OCI-LY7 (cell line): ENCODE results near the gene PRKRA. TPM values are rescaled to one million over a fixed set of nuclear protein-coding genes. Genes with fewer than 3 reads are reported as not detected.

Source experiments
- BruUV-seq: library from RNA; stranded (reverse); fragments of 400-500 nt; replicated peaks from 2 replicates; lab custom pipeline; 2021; lab: Mats Ljungman, UMichigan
- CTCF ChIA-PET: fragments of 300-600 bp; sonication (Branson Sonifier 250); formaldehyde crosslinking; loops from one replicate; lab custom pipeline; 2022; ENCODE audit warnings: antibody characterized with exemption; ENCODE audit not compliant: unreplicated experiment; lab: Charles Lee
- POLR2A ChIA-PET: fragments of 300-600 bp; sonication (Branson Sonifier 250); formaldehyde crosslinking; loops from one replicate; lab custom pipeline; 2022; ENCODE audit warnings: antibody characterized with exemption; lab: Charles Lee
- DNase-seq: peaks from one replicate; pipeline ENCODE4 v3.0.0-alpha.2; 2015; ENCODE audit warnings: low spot score
- H2AFZ ChIP-seq: fragments of 200-600 bp; sonication (generic), shearing (Covaris generic); 2 replicates; pipeline ENCODE4 v1.6.1; 2014; ENCODE audit warnings: mild to moderate bottlenecking, antibody characterized with exemption, low read length, moderate library complexity
- H3K27ac ChIP-seq: fragments of 200-600 bp; sonication (generic); 2 replicates; pipeline ENCODE4 v1.5.1; 2014; ENCODE audit warnings: mixed run types, low read depth, mild to moderate bottlenecking, moderate library complexity, low read length, inconsistent platforms; ENCODE audit not compliant: poor library complexity, severe bottlenecking
- H3K36me3 ChIP-seq: fragments of 200-600 bp; sonication (generic); 2 replicates; pipeline ENCODE4 v1.6.1; 2014; ENCODE audit warnings: mild to moderate bottlenecking, antibody characterized with exemption, low read length, moderate library complexity, mixed read lengths; ENCODE audit not compliant: insufficient read depth
- H3K4me1 ChIP-seq: fragments of 200-600 bp; sonication (generic); 2 replicates; pipeline ENCODE4 v1.5.1; 2014; ENCODE audit warnings: mild to moderate bottlenecking, low read length; ENCODE audit not compliant: insufficient read depth, poor library complexity, severe bottlenecking
- H3K4me2 ChIP-seq: fragments of 200-600 bp; sonication (generic); 2 replicates; pipeline ENCODE4 v1.6.1; 2014; ENCODE audit warnings: mild to moderate bottlenecking, low read length
- H3K4me3 ChIP-seq: fragments of 200-600 bp; sonication (generic); 2 replicates; pipeline ENCODE4 v1.5.1; 2014; ENCODE audit warnings: mild to moderate bottlenecking, low read depth, low read length; ENCODE audit not compliant: poor library complexity, severe bottlenecking
- H3K79me2 ChIP-seq: fragments of 200-600 bp; sonication (generic); 2 replicates; pipeline ENCODE4 v1.6.1; 2016; ENCODE audit warnings: low read depth, mild to moderate bottlenecking, low read length, moderate library complexity, mixed read lengths; ENCODE audit not compliant: insufficient read depth
- H3K9me2 ChIP-seq: fragments of 200-600 bp; sonication (generic); 2 replicates; pipeline ENCODE4 v1.6.1; 2016; ENCODE audit warnings: mild to moderate bottlenecking, low read length, mixed read lengths; ENCODE audit not compliant: insufficient read depth
- H3K9me3 ChIP-seq: fragments of 200-600 bp; sonication (generic); 2 replicates; pipeline ENCODE4 v1.6.1; 2014; ENCODE audit warnings: mild to moderate bottlenecking, mixed run types, low read length, mixed read lengths
- H4K20me1 ChIP-seq: fragments of 200-600 bp; sonication (generic); 2 replicates; pipeline ENCODE4 v1.6.1; 2014; ENCODE audit warnings: mild to moderate bottlenecking, antibody characterized with exemption, low read length, moderate library complexity, mixed read lengths; ENCODE audit not compliant: insufficient read depth
- EZH2phosphoT487 ChIP-seq: fragments of 200-600 bp; sonication (generic); IDR thresholded peaks from 2 replicates; pipeline ENCODE4 v1.6.1; 2018; ENCODE audit warnings: low read depth, borderline replicate concordance, mild to moderate bottlenecking, mixed run types, antibody characterized with exemption, low read length, moderate library complexity, mixed read lengths
- intact Hi-C: fragments of 100-400 bp; cut with micrococcal nuclease; formaldehyde crosslinking; loops from one replicate; pipeline ENCODE4 v1.10.0; 2022; ENCODE audit not compliant: unreplicated experiment
- total RNA-seq, 2 experiments: library from RNA; depleted of rRNA in 1 of 2; stranded (reverse); fragments of >200 nt in 1 of 2; shearing (Covaris generic) in 1 of 2; gene quantifications; 2 replicates each; pipeline ENCODE4 v1.2.3, GENCODE V29; 2014 to 2022
- TF ChIP-seq, protein P1 (sequence below): fragments of 200-600 bp; sonication (generic); conservative IDR thresholded peaks from 2 replicates; pipeline ENCODE4 v1.5.1; 2014; ENCODE audit warnings: mild to moderate bottlenecking, antibody characterized with exemption, low read length, moderate library complexity, mixed read lengths

The PRKRA gene
- total RNA-seq, 2 experiments from 2014 or later = 76.4 to 79.5 TPM

DNA sequence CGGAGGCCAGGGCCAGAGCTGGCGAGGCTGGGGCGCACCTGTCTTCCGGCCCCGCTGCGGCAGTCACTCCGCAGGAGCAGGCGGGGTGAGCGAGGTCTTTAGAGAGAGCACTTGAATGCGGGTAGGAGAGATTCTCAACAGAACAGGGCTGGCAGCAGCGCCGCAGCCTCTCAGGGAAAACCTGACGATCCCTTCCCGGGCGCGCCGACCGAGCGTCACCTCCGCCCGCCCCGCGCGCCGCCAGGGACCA lies 526 bp downstream of the PRKRA start:
- H3K4me1 ChIP-seq = peaks cover 23% of the 10 kb centered on the region
- peaks cover 34% of the 10 kb centered on the region for H3K79me2 ChIP-seq
- peaks cover 33% of the 10 kb centered on the region for H3K36me3 ChIP-seq
- peaks cover 8% of the 10 kb centered on the region; the same call in 1 of the 2 replicates for H4K20me1 ChIP-seq
- H3K4me2 ChIP-seq = peak overlapping the region; percentile 85
- H2AFZ ChIP-seq = peak overlapping the region; percentile 77
- no peaks in the 10 kb centered on the region for H3K9me2 ChIP-seq
- no peaks in the 10 kb centered on the region for H3K9me3 ChIP-seq
- ChIA-PET CTCF (interaction anchor here (0.9 to 1.5 kb wide), 3 partner anchors 9 to 36 kb away, joined by 3 to 4 read pairs (median 3); no protein-coding TSS in a partner anchor), POLR2A (interaction anchor here (0.7 to 2.5 kb wide), 10 partner anchors 9 to 1412 kb away, joined by 3 to 21 read pairs (median 3); no protein-coding TSS in a partner anchor)
- intact Hi-C loops = loop anchor here (10.0 kb wide), 1 partner anchor 1186 kb away; the partner anchor contains the start of gene NFE2L2
- TF ChIP-seq EZH2phosphoT487 = no peak
- TF ChIP-seq, protein P1, sequence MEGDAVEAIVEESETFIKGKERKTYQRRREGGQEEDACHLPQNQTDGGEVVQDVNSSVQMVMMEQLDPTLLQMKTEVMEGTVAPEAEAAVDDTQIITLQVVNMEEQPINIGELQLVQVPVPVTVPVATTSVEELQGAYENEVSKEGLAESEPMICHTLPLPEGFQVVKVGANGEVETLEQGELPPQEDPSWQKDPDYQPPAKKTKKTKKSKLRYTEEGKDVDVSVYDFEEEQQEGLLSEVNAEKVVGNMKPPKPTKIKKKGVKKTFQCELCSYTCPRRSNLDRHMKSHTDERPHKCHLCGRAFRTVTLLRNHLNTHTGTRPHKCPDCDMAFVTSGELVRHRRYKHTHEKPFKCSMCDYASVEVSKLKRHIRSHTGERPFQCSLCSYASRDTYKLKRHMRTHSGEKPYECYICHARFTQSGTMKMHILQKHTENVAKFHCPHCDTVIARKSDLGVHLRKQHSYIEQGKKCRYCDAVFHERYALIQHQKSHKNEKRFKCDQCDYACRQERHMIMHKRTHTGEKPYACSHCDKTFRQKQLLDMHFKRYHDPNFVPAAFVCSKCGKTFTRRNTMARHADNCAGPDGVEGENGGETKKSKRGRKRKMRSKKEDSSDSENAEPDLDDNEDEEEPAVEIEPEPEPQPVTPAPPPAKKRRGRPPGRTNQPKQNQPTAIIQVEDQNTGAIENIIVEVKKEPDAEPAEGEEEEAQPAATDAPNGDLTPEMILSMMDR = no peak
- no TSS peak for BruUV-seq
- peak overlapping the region; percentile 85 for H3K27ac ChIP-seq
- DNase-seq = peak; percentile 85
- H3K4me3 ChIP-seq = peak overlapping the region; percentile 82

DNA sequence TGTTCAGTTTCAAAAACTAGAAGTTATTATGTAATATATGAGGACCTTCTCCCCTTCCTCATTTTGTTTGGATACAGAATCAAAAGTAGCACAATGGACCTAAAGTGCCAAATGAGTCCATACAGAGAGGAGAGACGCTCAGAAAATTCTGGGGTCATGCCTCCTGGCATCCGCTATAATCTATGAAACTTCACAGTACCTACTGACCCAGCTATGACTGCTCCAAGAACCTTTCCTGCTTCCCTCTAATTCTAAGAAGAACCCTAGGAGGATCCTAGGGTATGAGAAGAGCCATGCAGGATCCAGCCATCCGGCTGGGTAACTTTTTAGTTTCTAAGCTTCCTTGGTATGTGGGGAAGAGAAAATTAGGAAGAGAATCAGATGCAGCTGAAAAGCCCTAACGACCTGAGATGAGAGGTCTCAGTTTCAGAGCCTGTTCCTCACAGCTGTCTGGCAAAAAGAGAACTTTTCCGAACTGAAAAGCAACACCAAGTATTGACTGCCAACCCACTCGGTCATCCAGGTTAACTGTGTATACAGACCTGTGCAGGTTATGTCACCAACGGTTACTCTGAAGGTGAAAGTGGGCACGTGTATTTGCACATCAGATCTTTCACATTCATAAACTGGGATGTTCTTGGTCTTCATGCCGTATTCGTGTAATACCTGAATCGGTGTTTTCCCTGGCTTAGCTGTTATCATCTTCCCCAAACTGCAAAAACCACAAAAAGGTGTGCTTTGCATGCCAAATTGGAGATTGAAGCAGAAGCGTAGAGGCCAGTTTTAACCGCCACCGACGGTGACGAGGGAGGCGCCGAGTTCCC lies 1.1 kb downstream of the PRKRA start:
- Histone ChIP-seq H3K9me3 (no peaks in the 10 kb centered on the region), H3K27ac (peak overlapping the region; percentile 85), H3K4me3 (peak overlapping the region; percentile 82), H2AFZ (peak overlapping the region; percentile 77), H3K4me2 (peak overlapping the region; percentile 85), H3K4me1 (peaks cover 23% of the 10 kb centered on the region), H3K9me2 (no peaks in the 10 kb centered on the region), H3K36me3 (peaks cover 38% of the 10 kb centered on the region), H4K20me1 (peaks cover 8% of the 10 kb centered on the region; the same call in 1 of the 2 replicates), H3K79me2 (peaks cover 34% of the 10 kb centered on the region)
- intact Hi-C loops = loop anchor here (10.0 kb wide), 1 partner anchor 1185 kb away; the partner anchor contains the start of gene NFE2L2
- CTCF ChIA-PET = interaction anchor here (1.1 to 1.5 kb wide), 2 partner anchors 8 to 35 kb away, joined by 3 to 4 read pairs; no protein-coding TSS in a partner anchor
- peak; percentile 18 for DNase-seq
- POLR2A ChIA-PET = interaction anchor here (0.6 to 2.5 kb wide), 8 partner anchors 9 to 1399 kb away, joined by 3 to 21 read pairs (median 3); no protein-coding TSS in a partner anchor
- no TSS peak for BruUV-seq
- TF ChIP-seq, protein P1 = no peak
- TF ChIP-seq EZH2phosphoT487 = no peak
